Measurements from ENCODE around the gene IFT27.
"Not testable (repeated sequence)": the region's sequence is repeated elsewhere in the genome, so short reads cannot be mapped to it uniquely, and the experiment has no call there.

IFT27 gene

GRCh38 chr22:36736701-36737320, 39.1 kb downstream of the IFT27 start:
- no peak overlapping the region for H3K9ac ChIP-seq (ENCODE audit: insufficient read length, low read depth)
- H3K9me3 ChIP-seq (ENCODE audit: insufficient read depth, low read length) = no peaks in the 10 kb centered on the region
- DNase-seq (ENCODE audit: low read depth, low spot score) = no peak
- TF ChIP-seq ZNF274 (IDR thresholded peaks at IDR 0.05; ENCODE audit: low read depth, low read length) = no peak
- H3K4me3 ChIP-seq (ENCODE audit: insufficient read length, low read depth) = no peak overlapping the region
- no peaks in the 10 kb centered on the region for H3K4me1 ChIP-seq (ENCODE audit: insufficient read depth, insufficient read length)
- H3K36me3 ChIP-seq (ENCODE audit: insufficient read depth, insufficient read length, low read length) = no peaks in the 10 kb centered on the region
- H3K27me3 ChIP-seq (ENCODE audit: insufficient read depth, insufficient read length) = no peaks in the 10 kb centered on the region

GRCh38 chr22:36734171-36735058, 41.5 kb downstream of the IFT27 start:
- H3K36me3 ChIP-seq (ENCODE audit: insufficient read depth, insufficient read length, low read length) = no peaks in the 10 kb centered on the region
- no peak overlapping the region for H3K9ac ChIP-seq (ENCODE audit: insufficient read length, low read depth)
- no peaks in the 10 kb centered on the region for H3K4me1 ChIP-seq (ENCODE audit: insufficient read depth, insufficient read length)
- no peak overlapping the region for H3K4me3 ChIP-seq (ENCODE audit: insufficient read length, low read depth)
- H3K9me3 ChIP-seq (ENCODE audit: insufficient read depth, low read length) = no peaks in the 10 kb centered on the region
- no peak for DNase-seq (ENCODE audit: low read depth, low spot score)
- TF ChIP-seq SUZ12 (IDR thresholded peaks at IDR 0.05; ENCODE audit: extremely low read depth, insufficient read depth, insufficient read length) (no peak), ZNF274 (IDR thresholded peaks at IDR 0.05; ENCODE audit: low read depth, low read length) (no peak), YY1 (IDR thresholded peaks at IDR 0.05; ENCODE audit: insufficient read depth, insufficient read length) (no peak)
- H3K27me3 ChIP-seq (ENCODE audit: insufficient read depth, insufficient read length) = no peaks in the 10 kb centered on the region

GRCh38 chr22:36733271-36733670, 42.6 kb downstream of the IFT27 start:
- Histone ChIP-seq H3K9me3 (ENCODE audit: insufficient read depth, low read length) (no peaks in the 10 kb centered on the region), H3K4me3 (ENCODE audit: insufficient read length, low read depth) (no peak overlapping the region)

GRCh38 chr22:36732609-36733008, 43.3 kb downstream of the IFT27 start:
- H3K4me1 ChIP-seq (ENCODE audit: insufficient read depth, insufficient read length) = no peaks in the 10 kb centered on the region
- no peak for DNase-seq (ENCODE audit: low read depth, low spot score)
- H3K36me3 ChIP-seq (ENCODE audit: insufficient read depth, insufficient read length, low read length) = no peaks in the 10 kb centered on the region
- H3K9me3 ChIP-seq (ENCODE audit: insufficient read depth, low read length) = no peaks in the 10 kb centered on the region
- no peaks in the 10 kb centered on the region for H3K27me3 ChIP-seq (ENCODE audit: insufficient read depth, insufficient read length)
- H3K4me3 ChIP-seq (ENCODE audit: insufficient read length, low read depth) = no peak overlapping the region
- no peak overlapping the region for H3K9ac ChIP-seq (ENCODE audit: insufficient read length, low read depth)
- no peak for TF ChIP-seq YY1 (IDR thresholded peaks at IDR 0.05; ENCODE audit: insufficient read depth, insufficient read length)
- no peak for TF ChIP-seq SUZ12 (IDR thresholded peaks at IDR 0.05; ENCODE audit: extremely low read depth, insufficient read depth, insufficient read length)
- no peak for TF ChIP-seq ZNF274 (IDR thresholded peaks at IDR 0.05; ENCODE audit: low read depth, low read length)

More at GRCh38 chr22:36733271-36733670, 42.6 kb downstream of the IFT27 start:
- H3K4me1 ChIP-seq (ENCODE audit: insufficient read depth, insufficient read length) = no peaks in the 10 kb centered on the region
- no peak for TF ChIP-seq YY1 (IDR thresholded peaks at IDR 0.05; ENCODE audit: insufficient read depth, insufficient read length)
- TF ChIP-seq SUZ12 (IDR thresholded peaks at IDR 0.05; ENCODE audit: extremely low read depth, insufficient read depth, insufficient read length) = no peak
- no peak for TF ChIP-seq ZNF274 (IDR thresholded peaks at IDR 0.05; ENCODE audit: low read depth, low read length)
- no peak for DNase-seq (ENCODE audit: low read depth, low spot score)
- H3K36me3 ChIP-seq (ENCODE audit: insufficient read depth, insufficient read length, low read length) = no peaks in the 10 kb centered on the region
- H3K27me3 ChIP-seq (ENCODE audit: insufficient read depth, insufficient read length) = no peaks in the 10 kb centered on the region
- H3K9ac ChIP-seq (ENCODE audit: insufficient read length, low read depth) = no peak overlapping the region

- no peaks in the 10 kb centered on the region for H3K4me1 ChIP-seq (ENCODE audit: insufficient read depth, insufficient read length)
- no peak overlapping the region for H3K9ac ChIP-seq (ENCODE audit: insufficient read length, low read depth)
- H3K36me3 ChIP-seq (ENCODE audit: insufficient read depth, insufficient read length, low read length) = no peaks in the 10 kb centered on the region
- no peaks in the 10 kb centered on the region for H3K9me3 ChIP-seq (ENCODE audit: insufficient read depth, low read length)
- DNase-seq (ENCODE audit: low read depth, low spot score) = no peak
- H3K4me3 ChIP-seq (ENCODE audit: insufficient read length, low read depth) = no peak overlapping the region
- H3K27me3 ChIP-seq (ENCODE audit: insufficient read depth, insufficient read length) = no peaks in the 10 kb centered on the region
- no peak for TF ChIP-seq YY1 (IDR thresholded peaks at IDR 0.05; ENCODE audit: insufficient read depth, insufficient read length)
- TF ChIP-seq ZNF274 (IDR thresholded peaks at IDR 0.05; ENCODE audit: low read depth, low read length) = no peak
- no peak for TF ChIP-seq SUZ12 (IDR thresholded peaks at IDR 0.05; ENCODE audit: extremely low read depth, insufficient read depth, insufficient read length)
Measured at GRCh38 chr22:36731916-36732315, 44.0 kb downstream of the IFT27 start.

- not testable (repeated sequence) for H3K27me3 ChIP-seq (ENCODE audit: insufficient read depth, insufficient read length); H3K36me3 ChIP-seq (ENCODE audit: insufficient read depth, insufficient read length, low read length); H3K9me3 ChIP-seq (ENCODE audit: insufficient read depth, low read length); H3K9ac ChIP-seq (ENCODE audit: insufficient read length, low read depth); DNase-seq (ENCODE audit: low read depth, low spot score); H3K4me3 ChIP-seq (ENCODE audit: insufficient read length, low read depth); H3K4me1 ChIP-seq (ENCODE audit: insufficient read depth, insufficient read length)
Measured at GRCh38 chr22:36731321-36731720, 44.6 kb downstream of the IFT27 start.

GRCh38 chr22:36730176-36730858, 45.6 kb downstream of the IFT27 start:
- DNase-seq (ENCODE audit: low read depth, low spot score) = no peak
- peaks cover 5% of the 10 kb centered on the region for H3K4me1 ChIP-seq (ENCODE audit: insufficient read depth, insufficient read length)
- no peak overlapping the region for H3K4me3 ChIP-seq (ENCODE audit: insufficient read length, low read depth)
- peaks cover 1% of the 10 kb centered on the region for H3K27me3 ChIP-seq (ENCODE audit: insufficient read depth, insufficient read length)
- no peaks in the 10 kb centered on the region for H3K36me3 ChIP-seq (ENCODE audit: insufficient read depth, insufficient read length, low read length)
- no peak for TF ChIP-seq ZNF274 (IDR thresholded peaks at IDR 0.05; ENCODE audit: low read depth, low read length)
- TF ChIP-seq SUZ12 (IDR thresholded peaks at IDR 0.05; ENCODE audit: extremely low read depth, insufficient read depth, insufficient read length) = no peak
- no peak for TF ChIP-seq YY1 (IDR thresholded peaks at IDR 0.05; ENCODE audit: insufficient read depth, insufficient read length)
- no peak overlapping the region for H3K9ac ChIP-seq (ENCODE audit: insufficient read length, low read depth)
- H3K9me3 ChIP-seq (ENCODE audit: insufficient read depth, low read length) = no peaks in the 10 kb centered on the region

Measured in NT2/D1 (cell line).